Measurements from ENCODE around the gene CRHR2.

GRCh38 chr7:30664184-30664885 is 17.9 kb downstream of the CRHR2 start:
- TF ChIP-seq, protein P1, sequence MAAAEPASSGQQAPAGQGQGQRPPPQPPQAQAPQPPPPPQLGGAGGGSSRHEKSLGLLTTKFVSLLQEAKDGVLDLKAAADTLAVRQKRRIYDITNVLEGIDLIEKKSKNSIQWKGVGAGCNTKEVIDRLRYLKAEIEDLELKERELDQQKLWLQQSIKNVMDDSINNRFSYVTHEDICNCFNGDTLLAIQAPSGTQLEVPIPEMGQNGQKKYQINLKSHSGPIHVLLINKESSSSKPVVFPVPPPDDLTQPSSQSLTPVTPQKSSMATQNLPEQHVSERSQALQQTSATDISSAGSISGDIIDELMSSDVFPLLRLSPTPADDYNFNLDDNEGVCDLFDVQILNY (CRISPR knock-in tag; IDR thresholded peaks at IDR 0.05): no peak
- TF ChIP-seq JUN (CRISPR knock-in tag; IDR thresholded peaks at IDR 0.05) (no peak), CTCF (IDR thresholded peaks at IDR 0.05) (no peak)
- TF ChIP-seq, protein P2, sequence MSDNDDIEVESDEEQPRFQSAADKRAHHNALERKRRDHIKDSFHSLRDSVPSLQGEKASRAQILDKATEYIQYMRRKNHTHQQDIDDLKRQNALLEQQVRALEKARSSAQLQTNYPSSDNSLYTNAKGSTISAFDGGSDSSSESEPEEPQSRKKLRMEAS (CRISPR knock-in tag; IDR thresholded peaks at IDR 0.05): no peak
